Natural killer cell (primary cell): ENCODE measurements around the gene RLN1. TPM values are rescaled to one million over a fixed set of nuclear protein-coding genes. Genes with fewer than 3 reads are reported as not detected.
"Not testable (repeated sequence)": the region's sequence is repeated elsewhere in the genome, so short reads cannot be mapped to it uniquely, and the experiment has no call there.

Source experiments
- ATAC-seq, 3 donors: fragments of 150-1000 bp in 2 of 3; fragments of 200-7000 bp in 1 of 3; cut with Tn5 transposase; 1 replicate in 1 of 3; 2 replicates in 2 of 3; pipeline ENCODE4 v1.10.0; 2021; ENCODE audit warnings: mild to moderate bottlenecking in 2 of 3, moderate library complexity in 2 of 3
- DNase-seq, 2 donors: peaks; one replicate each; pipeline versions ENCODE4 v3.0.0 to v3.0.0-alpha.2; 2013 to 2021; ENCODE audit warnings: mixed read lengths in 1 of 2
- H3K27ac ChIP-seq: one replicate; pipeline ENCODE4 v1.5.1; 2013; ENCODE audit warnings: mild to moderate bottlenecking, low read length
- H3K27me3 ChIP-seq: one replicate; pipeline ENCODE4 v1.6.1; 2013; ENCODE audit warnings: low read length; ENCODE audit not compliant: control insufficient read depth, insufficient read depth
- H3K36me3 ChIP-seq: one replicate; pipeline ENCODE4 v1.6.1; 2013; ENCODE audit warnings: low read length; ENCODE audit not compliant: control insufficient read depth, insufficient read depth
- H3K4me1 ChIP-seq: one replicate; pipeline ENCODE4 v1.6.1; 2013; ENCODE audit warnings: low read length; ENCODE audit not compliant: control insufficient read depth, insufficient read depth
- H3K4me3 ChIP-seq: one replicate; pipeline ENCODE4 v1.5.1; 2013; ENCODE audit warnings: low read length
- H3K9me3 ChIP-seq: one replicate; pipeline ENCODE4 v1.6.1; 2013; ENCODE audit warnings: low read length; ENCODE audit not compliant: control insufficient read depth, insufficient read depth
- H3K27ac Mint-ChIP-seq, 2 donors: one replicate each; pipeline ENCODE4 v1.8.0; 2022; ENCODE audit warnings: mild to moderate bottlenecking in 2 of 2, mixed read lengths in 2 of 2, moderate library complexity in 1 of 2
- H3K27me3 Mint-ChIP-seq, 2 donors: one replicate each; pipeline ENCODE4 v1.8.0; 2022; ENCODE audit warnings: low read depth in 2 of 2, mixed read lengths in 2 of 2
- H3K36me3 Mint-ChIP-seq: one replicate; pipeline ENCODE4 v1.8.0; 2022; ENCODE audit warnings: mixed read lengths
- H3K4me1 Mint-ChIP-seq, 2 donors: one replicate each; pipeline ENCODE4 v1.8.0; 2022; ENCODE audit warnings: mixed read lengths in 2 of 2
- H3K4me3 Mint-ChIP-seq: one replicate; pipeline ENCODE4 v1.8.0; 2022; ENCODE audit warnings: mild to moderate bottlenecking, moderate library complexity, mixed read lengths
- H3K9me3 Mint-ChIP-seq, 2 donors: one replicate each; pipeline ENCODE4 v1.8.0; 2022; ENCODE audit warnings: mixed read lengths in 2 of 2
- WGBS: methylation state at CpG from one replicate; pipeline ENCODE4 v1.1.7; 2013; ENCODE audit warnings: missing lambda C conversion rate; ENCODE audit not compliant: insufficient coverage; 5-methylcytosine and 5-hydroxymethylcytosine counted together
- intact Hi-C: fragments of 100-400 bp; cut with micrococcal nuclease; formaldehyde crosslinking; loops from one replicate; pipeline ENCODE4 v1.14.2; 2022
- total RNA-seq, 4 donors: library from RNA; stranded (reverse); fragments of 120-200 nt in 1 of 4; gene quantifications; one replicate each; pipeline versions ENCODE4 v1.2.3 to v1.2.4, GENCODE V29; 2013 to 2022
- TF ChIP-seq, protein P1 (sequence below): fragments of 200-600 bp; IDR thresholded peaks from one replicate; pipeline ENCODE4 v1.8.0; 2022; ENCODE audit warnings: antibody characterized with exemption

Gene RLN1
- total RNA-seq, 3 donors from 2014 or later (not counting 1 experiment from before 2014, with no cell fraction given): 0.43 to 1.9 (median 1.5) TPM

GRCh38 chr9:5326187-5326586, 13.5 kb downstream of the RLN1 start:
- H3K27me3 ChIP-seq: no peaks in the 10 kb centered on the region
- H3K27me3 Mint-ChIP-seq: no peaks in the 10 kb centered on the region
- TF ChIP-seq, protein P1, sequence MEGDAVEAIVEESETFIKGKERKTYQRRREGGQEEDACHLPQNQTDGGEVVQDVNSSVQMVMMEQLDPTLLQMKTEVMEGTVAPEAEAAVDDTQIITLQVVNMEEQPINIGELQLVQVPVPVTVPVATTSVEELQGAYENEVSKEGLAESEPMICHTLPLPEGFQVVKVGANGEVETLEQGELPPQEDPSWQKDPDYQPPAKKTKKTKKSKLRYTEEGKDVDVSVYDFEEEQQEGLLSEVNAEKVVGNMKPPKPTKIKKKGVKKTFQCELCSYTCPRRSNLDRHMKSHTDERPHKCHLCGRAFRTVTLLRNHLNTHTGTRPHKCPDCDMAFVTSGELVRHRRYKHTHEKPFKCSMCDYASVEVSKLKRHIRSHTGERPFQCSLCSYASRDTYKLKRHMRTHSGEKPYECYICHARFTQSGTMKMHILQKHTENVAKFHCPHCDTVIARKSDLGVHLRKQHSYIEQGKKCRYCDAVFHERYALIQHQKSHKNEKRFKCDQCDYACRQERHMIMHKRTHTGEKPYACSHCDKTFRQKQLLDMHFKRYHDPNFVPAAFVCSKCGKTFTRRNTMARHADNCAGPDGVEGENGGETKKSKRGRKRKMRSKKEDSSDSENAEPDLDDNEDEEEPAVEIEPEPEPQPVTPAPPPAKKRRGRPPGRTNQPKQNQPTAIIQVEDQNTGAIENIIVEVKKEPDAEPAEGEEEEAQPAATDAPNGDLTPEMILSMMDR: no peak
- H3K4me3 Mint-ChIP-seq: no peak overlapping the region
- H3K4me3 ChIP-seq: no peak overlapping the region
- H3K9me3 ChIP-seq: no peaks in the 10 kb centered on the region
- ATAC-seq (no peak), DNase-seq (no peak)
- no peak overlapping the region for H3K27ac ChIP-seq
- no peaks in the 10 kb centered on the region for H3K9me3 Mint-ChIP-seq
- H3K36me3 ChIP-seq: no peaks in the 10 kb centered on the region
- H3K27ac Mint-ChIP-seq: peak overlapping the region in 1 of 2 donors; percentile 43
- H3K4me1 ChIP-seq: peaks cover 14% of the 10 kb centered on the region
- intact Hi-C loops: no loop called here
- no peaks in the 10 kb centered on the region for H3K36me3 Mint-ChIP-seq
- peaks cover 14 to 15% of the 10 kb centered on the region in 2 donors for H3K4me1 Mint-ChIP-seq

GRCh38 chr9:5321601-5322000, 18.1 kb downstream of the RLN1 start:
- H3K4me3 Mint-ChIP-seq, H3K36me3 Mint-ChIP-seq, ATAC-seq, H3K4me1 ChIP-seq, intact Hi-C loops, H3K4me3 ChIP-seq, H3K9me3 ChIP-seq, H3K4me1 Mint-ChIP-seq, H3K27ac Mint-ChIP-seq, DNase-seq, H3K27ac ChIP-seq, H3K27me3 Mint-ChIP-seq, H3K9me3 Mint-ChIP-seq, H3K27me3 ChIP-seq, H3K36me3 ChIP-seq: not testable (repeated sequence)
- no CpG with 5 or more reads among the region's 1 CpG for WGBS

DNA sequence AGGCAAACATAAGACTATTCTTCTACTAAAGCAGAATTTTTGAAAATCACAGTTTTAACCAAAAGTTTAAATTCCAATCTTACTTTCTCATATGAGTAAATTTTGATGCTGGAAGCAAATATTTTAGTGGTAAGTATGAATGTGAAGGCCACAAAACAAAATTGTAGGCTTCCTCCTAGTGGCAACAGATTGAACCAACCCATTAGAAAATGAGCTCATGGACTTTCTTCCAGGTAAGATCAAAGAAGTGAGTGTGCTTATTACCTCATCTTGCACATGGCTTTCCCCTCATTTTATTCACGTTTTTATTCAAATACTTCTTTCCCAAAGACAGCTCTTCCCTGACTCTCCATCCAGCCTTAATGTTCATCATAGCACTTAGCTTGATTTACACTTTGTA, 18.6 kb downstream of the RLN1 start:
- H3K27me3 ChIP-seq: no peaks in the 10 kb centered on the region

GRCh38 chr9:5316406-5316805, 23.3 kb downstream of the RLN1 start:
- H3K27ac ChIP-seq, H3K27me3 ChIP-seq, H3K27me3 Mint-ChIP-seq, intact Hi-C loops, ATAC-seq, H3K4me1 Mint-ChIP-seq, DNase-seq, H3K36me3 ChIP-seq, H3K4me3 Mint-ChIP-seq, H3K4me3 ChIP-seq, H3K9me3 ChIP-seq, H3K27ac Mint-ChIP-seq, H3K4me1 ChIP-seq: not testable (repeated sequence)
- Mint-ChIP-seq H3K9me3 (peaks cover 4 to 11% of the 10 kb centered on the region in 2 donors), H3K36me3 (peaks cover 13% of the 10 kb centered on the region)
- 100% methylated on average over 1 of the region's 1 CpG for WGBS

More for the DNA sequence above, 18.6 kb downstream of the RLN1 start:
- WGBS: 69% methylated on average over 1 of the region's 1 CpG
- Mint-ChIP-seq H3K27me3 (no peaks in the 10 kb centered on the region), H3K4me1 (peaks cover 0 to 3% of the 10 kb centered on the region in 2 donors), H3K27ac (no peak overlapping the region), H3K4me3 (no peak overlapping the region), H3K9me3 (no peaks in the 10 kb centered on the region), H3K36me3 (no peaks in the 10 kb centered on the region)
- intact Hi-C loops: no loop called here
- H3K4me1 ChIP-seq: no peaks in the 10 kb centered on the region
- H3K4me3 ChIP-seq: no peak overlapping the region
- peaks cover 2% of the 10 kb centered on the region for H3K9me3 ChIP-seq
- TF ChIP-seq, protein P1: no peak
- DNase-seq (peak in 1 of 2 donors; percentile 30), ATAC-seq (no peak)
- H3K36me3 ChIP-seq: no peaks in the 10 kb centered on the region
- no peak overlapping the region for H3K27ac ChIP-seq
